GM08714 (cell line): ENCODE measurements around the gene ROBO2.

ENCODE experiments used
- H3K4me3 ChIP-seq: fragments of 200-500 bp; sonication (Bioruptor generic); 2 replicates; pipeline ENCODE4 v1.5.1; 2014; ENCODE audit warnings: mild to moderate bottlenecking, low read length, inconsistent platforms
- ZNF274 ChIP-seq: IDR thresholded peaks from 2 replicates; pipeline ENCODE4 v1.6.1; 2012; ENCODE audit warnings: mild to moderate bottlenecking, low read depth, low read length

ROBO2 gene

GRCh38 chr3:77071809-77072208 lies 31.9 kb downstream of the ROBO2 start:
- TF ChIP-seq ZNF274 = no peak

DNA sequence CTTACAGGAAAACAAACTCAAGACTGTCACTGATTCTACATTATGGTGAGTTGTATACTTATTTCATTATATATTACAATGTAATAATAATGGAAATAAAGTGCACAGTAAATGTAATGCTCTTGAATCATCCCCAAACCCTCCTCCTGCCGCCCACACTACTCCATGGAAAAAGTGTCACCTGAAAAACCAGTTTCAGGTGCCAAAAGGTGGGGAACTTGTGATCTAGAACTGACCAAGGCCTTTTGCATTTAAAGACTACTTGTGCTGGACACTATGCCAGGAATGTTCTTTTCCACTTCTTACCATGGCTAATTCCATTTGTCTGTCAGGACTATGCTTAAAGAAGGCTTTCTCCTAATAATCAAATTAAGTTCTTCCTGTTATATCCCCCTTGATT lies 32.3 kb downstream of the ROBO2 start:
- H3K4me3 ChIP-seq = no peak overlapping the region
- TF ChIP-seq ZNF274 = no peak

More at GRCh38 chr3:77071809-77072208, 31.9 kb downstream of the ROBO2 start:
- no peak overlapping the region for H3K4me3 ChIP-seq

- TF ChIP-seq ZNF274 = no peak
- no peak overlapping the region for H3K4me3 ChIP-seq
Observed at GRCh38 chr3:77078279-77078678, 38.4 kb downstream of the ROBO2 start.

DNA sequence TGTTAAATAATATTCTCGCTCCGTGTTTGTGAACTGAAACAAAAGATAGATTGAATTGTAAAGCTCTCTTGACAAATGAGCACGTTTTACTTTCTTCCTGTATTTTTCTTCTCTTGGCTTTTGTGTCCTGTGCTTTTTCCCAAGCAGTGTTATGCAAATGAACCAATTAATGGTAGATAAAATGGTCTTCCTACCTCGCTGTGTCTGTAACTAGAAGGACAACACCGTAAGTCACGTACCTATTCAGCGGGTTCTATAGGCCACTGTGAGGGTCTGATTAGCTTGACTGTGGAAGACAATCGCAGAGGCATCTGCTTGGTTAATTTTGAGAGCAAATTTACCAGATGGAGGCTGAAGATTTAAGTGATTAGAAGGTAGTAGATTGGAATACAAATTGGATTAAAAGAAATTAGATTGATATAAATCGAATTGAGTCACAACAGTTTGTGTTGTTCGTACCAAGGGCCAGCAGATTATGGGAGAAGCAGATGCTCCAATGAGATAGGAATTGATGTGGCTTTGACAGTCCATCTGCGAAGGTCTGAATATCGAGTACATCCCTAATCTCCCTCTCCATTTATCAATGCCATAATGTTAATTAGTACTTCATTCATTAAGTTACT lies 40.2 kb downstream of the ROBO2 start:
- H3K4me3 ChIP-seq = no peak overlapping the region
- no peak for TF ChIP-seq ZNF274

GRCh38 chr3:77081240-77081661 lies 41.4 kb downstream of the ROBO2 start:
- TF ChIP-seq ZNF274 = no peak
- H3K4me3 ChIP-seq = no peak overlapping the region

DNA sequence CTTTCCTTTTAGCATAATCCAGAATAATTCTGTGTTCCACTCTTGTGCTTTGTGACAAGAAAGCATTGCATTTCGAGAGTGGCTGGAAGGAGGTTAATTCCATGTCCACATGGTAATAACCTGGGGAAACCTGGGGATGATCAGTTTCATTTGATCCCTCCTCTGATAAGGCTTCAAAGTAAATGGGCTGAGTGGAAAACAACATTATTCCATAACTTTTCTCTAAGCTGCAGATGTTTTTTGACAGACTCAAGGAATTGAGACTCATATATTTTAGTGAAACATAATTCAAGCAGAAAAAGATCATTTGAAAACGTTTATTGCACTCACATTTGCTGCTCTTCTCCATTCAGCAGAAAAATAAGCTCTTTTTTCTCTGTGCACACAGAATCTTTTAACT lies 44.6 kb downstream of the ROBO2 start:
- TF ChIP-seq ZNF274 = no peak
- H3K4me3 ChIP-seq = no peak overlapping the region

GRCh38 chr3:77086408-77086807 lies 46.5 kb downstream of the ROBO2 start:
- TF ChIP-seq ZNF274 = no peak
- H3K4me3 ChIP-seq = no peak overlapping the region

DNA sequence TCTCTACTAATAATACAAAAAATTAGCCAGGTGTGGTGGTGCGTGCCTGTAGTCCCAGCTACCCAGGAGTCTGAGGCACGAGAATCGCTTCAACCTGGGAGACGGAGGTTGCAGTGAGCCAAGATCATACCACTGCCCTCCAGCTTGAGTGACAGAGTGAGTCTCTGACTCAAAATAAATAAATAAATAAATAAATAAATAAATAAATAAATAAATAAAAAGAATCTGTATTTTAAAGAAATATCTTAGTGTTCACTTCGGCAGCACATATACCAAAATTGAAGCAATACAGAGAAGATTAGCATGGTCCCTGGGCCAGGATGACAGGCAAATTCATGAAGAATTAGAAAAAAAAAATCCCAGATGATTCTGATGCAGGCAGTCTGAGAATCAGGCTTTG lies 51.9 kb downstream of the ROBO2 start:
- no peak for TF ChIP-seq ZNF274
- H3K4me3 ChIP-seq = no peak overlapping the region

- no peak for TF ChIP-seq ZNF274
- no peak overlapping the region for H3K4me3 ChIP-seq
Observed at GRCh38 chr3:77093101-77093500, 53.2 kb downstream of the ROBO2 start.

DNA sequence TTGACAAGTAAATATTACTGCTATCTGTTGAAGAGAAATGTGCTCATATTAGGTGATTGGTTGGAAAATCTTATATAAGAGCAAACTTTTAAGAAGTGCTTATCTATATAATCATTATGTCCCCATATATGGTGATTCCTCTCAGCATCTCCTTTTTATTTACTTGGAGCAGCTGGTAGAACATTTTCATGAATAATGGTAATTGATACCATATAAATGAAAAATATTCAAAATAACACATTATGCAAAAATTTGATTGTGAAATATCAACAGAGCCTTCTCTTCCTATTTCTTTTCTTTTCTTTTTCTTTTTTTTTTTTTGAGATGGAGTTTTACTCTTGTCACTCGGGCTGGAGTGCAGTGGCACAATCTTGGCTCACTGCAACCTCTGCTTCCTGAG lies 56.2 kb downstream of the ROBO2 start:
- no peak for TF ChIP-seq ZNF274
- no peak overlapping the region for H3K4me3 ChIP-seq

- H3K4me3 ChIP-seq = no peak overlapping the region
Observed at GRCh38 chr3:77096966-77097890, 57.3 kb downstream of the ROBO2 start.

DNA sequence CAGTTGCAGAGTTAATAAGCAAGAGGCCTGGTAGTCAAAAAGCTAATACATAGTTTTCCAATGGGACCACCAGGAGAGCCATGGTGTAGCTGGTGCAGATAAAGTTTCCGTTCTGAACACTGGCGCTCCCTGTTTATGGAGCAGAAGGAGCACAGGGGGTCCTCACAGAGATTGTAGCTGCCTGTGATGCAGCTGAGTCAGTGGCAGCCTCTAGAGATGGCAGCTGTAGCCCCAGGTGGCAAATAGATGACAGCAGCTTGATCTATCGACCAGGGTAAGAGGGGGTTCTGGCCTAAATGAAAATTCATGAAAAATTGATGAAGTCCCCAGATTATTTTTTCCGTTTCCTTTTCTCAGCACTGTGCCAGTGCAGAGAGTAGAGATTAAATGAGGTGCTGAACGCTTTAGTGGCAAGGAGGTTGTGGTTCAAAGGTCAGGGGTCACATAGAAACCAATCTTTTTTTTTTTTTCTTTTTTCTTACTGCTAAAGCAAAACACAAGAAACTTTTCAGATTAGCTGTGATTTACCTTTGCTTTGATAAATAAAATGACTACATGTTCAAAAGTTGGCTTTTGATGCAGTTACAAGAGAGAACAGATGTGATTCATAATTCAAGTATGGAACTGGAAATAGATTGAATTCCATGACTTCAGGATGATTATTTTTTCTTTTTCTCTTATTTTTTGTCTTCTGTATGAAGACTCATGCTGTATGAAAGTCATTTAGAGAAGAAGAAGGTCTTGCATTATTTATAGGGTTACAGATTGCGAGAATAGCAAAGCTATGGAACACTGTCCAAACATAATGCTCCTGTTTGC lies 63.3 kb downstream of the ROBO2 start:
- no peak overlapping the region for H3K4me3 ChIP-seq
- no peak for TF ChIP-seq ZNF274

More at GRCh38 chr3:77096966-77097890, 57.3 kb downstream of the ROBO2 start:
- no peak for TF ChIP-seq ZNF274

GRCh38 chr3:77122652-77123051 lies 82.8 kb downstream of the ROBO2 start:
- TF ChIP-seq ZNF274 = no peak
- H3K4me3 ChIP-seq = no peak overlapping the region

GRCh38 chr3:77125966-77126365 lies 86.1 kb downstream of the ROBO2 start:
- H3K4me3 ChIP-seq = no peak overlapping the region
- no peak for TF ChIP-seq ZNF274
